GM13976 (cell line): ENCODE results near the gene CARHSP1.
"Not testable (repeated sequence)": the region's sequence is repeated elsewhere in the genome, so short reads cannot be mapped to it uniquely, and the experiment has no call there.

Experiments
- DNase-seq: peaks from one replicate; pipeline ENCODE4 v3.0.0; 2012; ENCODE audit warnings: low spot score
- in situ Hi-C: fragments of 300-500 bp; cut with MboI; formaldehyde crosslinking; loops from one replicate; pipeline ENCODE4 v1.12.0; 2022; ENCODE audit warnings: low sequenced_read_pairs, mixed read lengths, inconsistent platforms; ENCODE audit not compliant: unreplicated experiment
- TF ChIP-seq, protein P1 (sequence below): IDR thresholded peaks from 2 replicates; pipeline ENCODE4 v1.5.1; 2012; ENCODE audit warnings: borderline replicate concordance, mild to moderate bottlenecking; ENCODE audit not compliant: insufficient read depth; ENCODE audit errors: extremely low read depth, missing control alignments, control extremely low read depth

Gene CARHSP1

DNA sequence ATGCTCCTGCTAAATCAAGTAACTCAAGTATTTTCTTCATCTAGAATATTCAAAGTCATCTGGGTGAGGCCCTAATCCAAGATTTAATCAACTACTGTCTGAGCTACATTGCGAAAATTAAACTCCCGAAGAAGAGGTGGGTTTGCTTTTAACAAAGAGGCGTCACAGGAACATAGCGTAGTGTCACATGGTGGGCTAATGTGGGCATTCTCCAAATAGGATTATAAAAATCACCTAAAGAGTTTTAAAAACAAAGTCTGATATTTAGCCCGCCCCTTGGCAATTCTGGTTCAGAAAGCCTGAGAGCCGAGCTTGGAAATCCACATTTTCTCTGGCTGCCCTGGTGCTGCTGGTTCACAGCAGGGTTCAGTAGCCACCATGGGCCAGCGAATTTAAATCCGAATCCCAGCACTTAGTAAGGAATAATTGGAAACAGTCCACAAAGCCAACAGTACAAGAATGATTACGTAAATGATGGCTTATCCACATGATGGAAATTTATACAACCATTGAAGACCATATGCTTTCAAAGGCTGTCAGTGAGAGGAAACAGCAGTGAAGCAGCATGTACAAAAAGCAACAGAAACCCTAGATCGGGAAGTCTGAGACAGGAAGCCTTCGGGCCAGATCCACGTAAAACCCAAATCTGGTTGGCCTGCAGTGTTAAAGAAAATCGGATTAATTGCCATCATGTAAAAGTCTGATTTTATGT lies 62.4 kb downstream of the CARHSP1 start:
- DNase-seq: no peak
- TF ChIP-seq, protein P1, sequence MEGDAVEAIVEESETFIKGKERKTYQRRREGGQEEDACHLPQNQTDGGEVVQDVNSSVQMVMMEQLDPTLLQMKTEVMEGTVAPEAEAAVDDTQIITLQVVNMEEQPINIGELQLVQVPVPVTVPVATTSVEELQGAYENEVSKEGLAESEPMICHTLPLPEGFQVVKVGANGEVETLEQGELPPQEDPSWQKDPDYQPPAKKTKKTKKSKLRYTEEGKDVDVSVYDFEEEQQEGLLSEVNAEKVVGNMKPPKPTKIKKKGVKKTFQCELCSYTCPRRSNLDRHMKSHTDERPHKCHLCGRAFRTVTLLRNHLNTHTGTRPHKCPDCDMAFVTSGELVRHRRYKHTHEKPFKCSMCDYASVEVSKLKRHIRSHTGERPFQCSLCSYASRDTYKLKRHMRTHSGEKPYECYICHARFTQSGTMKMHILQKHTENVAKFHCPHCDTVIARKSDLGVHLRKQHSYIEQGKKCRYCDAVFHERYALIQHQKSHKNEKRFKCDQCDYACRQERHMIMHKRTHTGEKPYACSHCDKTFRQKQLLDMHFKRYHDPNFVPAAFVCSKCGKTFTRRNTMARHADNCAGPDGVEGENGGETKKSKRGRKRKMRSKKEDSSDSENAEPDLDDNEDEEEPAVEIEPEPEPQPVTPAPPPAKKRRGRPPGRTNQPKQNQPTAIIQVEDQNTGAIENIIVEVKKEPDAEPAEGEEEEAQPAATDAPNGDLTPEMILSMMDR: no peak
- in situ Hi-C loops: no loop called here

DNA sequence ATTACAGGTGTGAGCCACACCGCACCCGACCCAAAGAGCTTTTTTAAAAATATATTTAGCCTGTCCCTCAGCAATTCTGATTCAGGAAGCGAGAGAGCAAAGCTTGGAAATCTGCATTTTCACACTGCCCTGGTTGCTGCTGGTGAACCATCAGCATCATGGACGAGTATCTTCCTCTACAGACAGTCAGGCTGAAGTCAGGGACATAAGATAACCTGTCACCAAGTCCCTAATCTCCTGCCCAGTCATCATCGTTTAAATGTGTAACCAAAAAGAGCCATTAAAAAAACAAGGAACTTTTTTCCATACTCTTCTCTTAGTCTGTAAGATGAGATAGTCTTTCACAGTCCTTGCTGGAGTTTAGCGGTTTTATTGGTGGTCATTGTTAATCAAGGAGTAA lies 64.5 kb downstream of the CARHSP1 start:
- TF ChIP-seq, protein P1: no peak
- no peak for DNase-seq
- in situ Hi-C loops: no loop called here

DNA sequence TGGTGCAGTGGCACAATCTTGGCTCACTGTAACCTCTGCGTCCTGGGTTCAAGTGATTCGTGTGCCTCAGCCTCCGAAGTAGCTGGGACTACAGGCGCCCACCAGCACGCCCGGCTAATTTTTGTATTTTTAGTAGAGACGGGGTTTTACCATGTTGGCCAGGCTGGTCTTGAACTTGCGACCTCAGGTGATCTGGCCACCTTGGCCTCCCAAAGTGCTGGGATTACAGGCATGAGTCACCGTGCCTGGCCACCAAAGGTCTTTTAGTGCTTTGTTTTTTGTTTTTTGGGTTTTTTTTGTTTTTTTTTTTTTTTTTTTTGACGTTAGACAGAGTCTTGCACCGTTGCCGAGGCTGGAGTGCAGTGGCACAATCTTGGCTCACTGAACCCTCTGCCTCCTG lies 65.1 kb downstream of the CARHSP1 start:
- DNase-seq, in situ Hi-C loops: not testable (repeated sequence)
